HCT116 (cell line): ENCODE measurements around the gene CUX1. TPM values are rescaled to one million over a fixed set of nuclear protein-coding genes. Genes with fewer than 3 reads are reported as not detected.

Experiments
- ATAC-seq: fragments of 200-7000 bp; cut with Tn5 transposase; 2 replicates; pipeline ENCODE4 v1.9.1; 2020; ENCODE audit warnings: mild to moderate bottlenecking, moderate library complexity
- BruUV-seq: library from RNA; stranded (reverse); fragments of 400-500 nt; replicated peaks from 2 replicates; lab custom pipeline; 2021; lab: Mats Ljungman, UMichigan
- CTCF ChIA-PET: fragments of 300-600 bp; sonication (Branson Sonifier 250); formaldehyde crosslinking; loops from one replicate; lab custom pipeline; 2021; ENCODE audit warnings: antibody characterized with exemption; lab: Charles Lee
- POLR2A ChIA-PET: fragments of 300-600, 350-600 bp; sonication (Branson Sonifier 250); formaldehyde crosslinking; loops from one replicate; lab custom pipeline; 2021; ENCODE audit warnings: antibody characterized with exemption; lab: Charles Lee
- RAD21 ChIA-PET, 2 experiments: fragments of 300-600 bp; sonication (Branson Sonifier 250); formaldehyde crosslinking; loops; one replicate each; lab custom pipeline; 2023; ENCODE audit warnings: low total read pairs in 2 of 2; ENCODE audit not compliant: uncharacterized antibody in 2 of 2, unreplicated experiment in 2 of 2, low non-redundant PET in 1 of 2; lab: Charles Lee
- DNase-seq: peaks from one replicate; pipeline ENCODE4 v3.0.0-alpha.2; 2010; ENCODE audit warnings: low read depth, low spot score
- H2AFZ ChIP-seq: fragments of 200-600 bp; shearing (Covaris generic), sonication (generic); 2 replicates; pipeline ENCODE4 v1.6.1; 2017; ENCODE audit warnings: low read depth, mixed run types, mixed read lengths, antibody characterized with exemption, low read length; ENCODE audit not compliant: poor library complexity, severe bottlenecking
- H3K27ac ChIP-seq: 2 replicates; pipeline ENCODE4 v1.5.1; 2012; ENCODE audit warnings: low read depth, low read length
- H3K27me3 ChIP-seq: fragments of 200-600 bp; sonication (generic); 2 replicates; pipeline ENCODE4 v1.6.1; 2016; ENCODE audit warnings: mixed run types, low read length, mixed read lengths; ENCODE audit not compliant: insufficient read depth
- H3K36me3 ChIP-seq, 2 experiments: fragments of 200-500 bp in 1 of 2; fragments of 200-600 bp in 1 of 2; sonication (Bioruptor generic) in 1 of 2; sonication (generic) in 1 of 2; 2 replicates each; pipeline versions ENCODE4 v1.5.1 to v1.6.1; 2014 to 2016; ENCODE audit warnings: low read length in 2 of 2, inconsistent platforms in 1 of 2, mixed read lengths in 1 of 2, mixed run types in 1 of 2; ENCODE audit not compliant: insufficient read depth in 2 of 2, control insufficient read depth in 1 of 2
- H3K4me1 ChIP-seq, 2 experiments: fragments of 200-600 bp in 1 of 2; sonication (generic) in 1 of 2; 2 replicates each; pipeline versions ENCODE4 v1.5.1 to v1.6.1; 2012 to 2017; ENCODE audit warnings: low read length in 2 of 2, inconsistent platforms in 1 of 2, mild to moderate bottlenecking in 1 of 2, mixed read lengths in 1 of 2, mixed run types in 1 of 2, moderate library complexity in 1 of 2; ENCODE audit not compliant: insufficient read depth in 2 of 2, control insufficient read depth in 1 of 2
- H3K4me2 ChIP-seq: fragments of 200-600 bp; sonication (generic); 2 replicates; pipeline ENCODE4 v1.6.1; 2017; ENCODE audit warnings: mixed run types, low read length, mixed read lengths
- H3K4me3 ChIP-seq, 2 experiments: fragments of 200-600 bp in 1 of 2; sonication (generic) in 1 of 2; replicated peaks in 1 of 2; 2 replicates each; pipeline ENCODE4 v1.5.1; 2011 to 2016; ENCODE audit warnings: low read length in 2 of 2, control low read depth in 1 of 2, low read depth in 1 of 2, mild to moderate bottlenecking in 1 of 2, mixed read lengths in 1 of 2, mixed run types in 1 of 2
- H3K79me2 ChIP-seq: fragments of 200-600 bp; sonication (generic); 2 replicates; pipeline ENCODE4 v1.6.1; 2017; ENCODE audit warnings: mild to moderate bottlenecking, mixed run types, low read length, moderate library complexity, mixed read lengths; ENCODE audit not compliant: insufficient read depth
- H3K9ac ChIP-seq: fragments of 200-600 bp; sonication (generic); 2 replicates; pipeline ENCODE4 v1.6.1; 2016; ENCODE audit warnings: low read length, mixed read lengths
- H3K9me2 ChIP-seq: fragments of 200-600 bp; sonication (generic), shearing (Covaris generic); 2 replicates; pipeline ENCODE4 v1.6.1; 2017; ENCODE audit warnings: mixed run types, mild to moderate bottlenecking, moderate library complexity; ENCODE audit not compliant: insufficient read depth
- H3K9me3 ChIP-seq, 2 experiments: fragments of 200-500 bp in 1 of 2; fragments of 200-600 bp in 1 of 2; sonication (Bioruptor generic) in 1 of 2; sonication (generic) in 1 of 2; 2 replicates each; pipeline ENCODE4 v1.6.1; 2014 to 2017; ENCODE audit warnings: low read length in 2 of 2, mixed read lengths in 2 of 2, inconsistent platforms in 1 of 2, low read depth in 1 of 2, mild to moderate bottlenecking in 1 of 2, mixed run types in 1 of 2, moderate library complexity in 1 of 2; ENCODE audit not compliant: control insufficient read depth in 1 of 2, insufficient read depth in 1 of 2
- H4K20me1 ChIP-seq: fragments of 200-600 bp; sonication (generic), shearing (Covaris generic); 2 replicates; pipeline ENCODE4 v1.6.1; 2017; ENCODE audit warnings: mixed run types, mild to moderate bottlenecking, moderate library complexity; ENCODE audit not compliant: insufficient read depth
- EGR1 ChIP-seq: IDR thresholded peaks from 2 replicates; pipeline ENCODE4 v1.6.1; 2012; ENCODE audit warnings: low read depth
- EZH2 ChIP-seq: fragments of 200-600 bp; sonication (generic); IDR thresholded peaks from 2 replicates; pipeline ENCODE4 v1.6.1; 2017; ENCODE audit warnings: antibody characterized with exemption, mixed run types
- EZH2phosphoT487 ChIP-seq: fragments of 200-600 bp; IDR thresholded peaks from 2 replicates; pipeline ENCODE4 v1.6.1; 2018; ENCODE audit warnings: antibody characterized with exemption, borderline replicate concordance
- FOSL1 ChIP-seq: IDR thresholded peaks from 2 replicates; pipeline ENCODE4 v1.6.1; 2012; ENCODE audit warnings: low read depth
- JUND ChIP-seq: IDR thresholded peaks from 2 replicates; pipeline ENCODE4 v1.6.1; 2012
- MAX ChIP-seq: IDR thresholded peaks from 2 replicates; pipeline ENCODE4 v1.6.1; 2012
- POLR2A ChIP-seq: IDR thresholded peaks from 2 replicates; pipeline ENCODE4 v1.7.0; 2011; ENCODE audit warnings: borderline replicate concordance; ENCODE audit not compliant: insufficient read depth, insufficient read length; ENCODE audit errors: extremely low read depth
- RAD21 ChIP-seq: IDR thresholded peaks from 2 replicates; pipeline ENCODE4 v1.6.1; 2012; ENCODE audit warnings: low read depth, mild to moderate bottlenecking
- REST ChIP-seq: IDR thresholded peaks from 2 replicates; pipeline ENCODE4 v1.6.1; 2012; ENCODE audit warnings: low read depth
- SRF ChIP-seq: IDR thresholded peaks from 2 replicates; pipeline ENCODE4 v1.6.1; 2012; ENCODE audit warnings: low read depth
- TCF7L2 ChIP-seq: IDR thresholded peaks from 2 replicates; pipeline ENCODE4 v1.7.0; 2011; ENCODE audit warnings: borderline replicate concordance, inconsistent platforms; ENCODE audit not compliant: insufficient read depth, insufficient read length; ENCODE audit errors: extremely low read depth
- YY1 ChIP-seq: IDR thresholded peaks from 2 replicates; pipeline ENCODE4 v1.6.1; 2011; ENCODE audit warnings: low read length, low read depth, moderate library complexity, mild to moderate bottlenecking; ENCODE audit not compliant: insufficient replicate concordance; ENCODE audit errors: extremely low read depth
- ZBTB33 ChIP-seq: IDR thresholded peaks from 2 replicates; pipeline ENCODE4 v1.6.1; 2011; ENCODE audit warnings: mild to moderate bottlenecking, low read length, moderate library complexity; ENCODE audit not compliant: insufficient replicate concordance; ENCODE audit errors: extremely low read depth
- ZFX ChIP-seq: fragments of 450-650 bp; IDR thresholded peaks from 2 replicates; pipeline ENCODE4 v1.6.1; 2017
- ZNF274 ChIP-seq: fragments of 200-500 bp; sonication (Bioruptor generic); IDR thresholded peaks from 2 replicates; pipeline ENCODE4 v1.6.1; 2014; ENCODE audit warnings: mild to moderate bottlenecking, low read depth, low read length, inconsistent platforms
- intact Hi-C: fragments of 100-400 bp; cut with micrococcal nuclease; formaldehyde crosslinking; loops from 2 replicates; pipeline ENCODE4 v1.10.0; 2022
- total RNA-seq: library from RNA; stranded (reverse); gene quantifications from one replicate; pipeline ENCODE4 v1.2.1, GENCODE V29; 2021; ENCODE audit not compliant: unreplicated experiment
- TF ChIP-seq, protein P1 (sequence below): IDR thresholded peaks from 2 replicates; pipeline ENCODE4 v1.6.1; 2012
- TF ChIP-seq, protein P2 (sequence below), 3 experiments: fragments of 200-600 bp in 1 of 3; sonication (generic) in 1 of 3; IDR thresholded peaks in 2 of 3; conservative IDR thresholded peaks in 1 of 3; 2 replicates each; pipeline ENCODE4 v1.5.1; 2012 to 2017; ENCODE audit warnings: low read depth in 2 of 3, low read length in 2 of 3, antibody characterized with exemption in 1 of 3, borderline replicate concordance in 1 of 3, control low read depth in 1 of 3, mild to moderate bottlenecking in 1 of 3, mixed read lengths in 1 of 3, mixed run types in 1 of 3, moderate library complexity in 1 of 3; ENCODE audit not compliant: insufficient read depth in 1 of 3

The CUX1 gene
- total RNA-seq, 1 experiment from 2014 or later = 68.9 TPM

DNA sequence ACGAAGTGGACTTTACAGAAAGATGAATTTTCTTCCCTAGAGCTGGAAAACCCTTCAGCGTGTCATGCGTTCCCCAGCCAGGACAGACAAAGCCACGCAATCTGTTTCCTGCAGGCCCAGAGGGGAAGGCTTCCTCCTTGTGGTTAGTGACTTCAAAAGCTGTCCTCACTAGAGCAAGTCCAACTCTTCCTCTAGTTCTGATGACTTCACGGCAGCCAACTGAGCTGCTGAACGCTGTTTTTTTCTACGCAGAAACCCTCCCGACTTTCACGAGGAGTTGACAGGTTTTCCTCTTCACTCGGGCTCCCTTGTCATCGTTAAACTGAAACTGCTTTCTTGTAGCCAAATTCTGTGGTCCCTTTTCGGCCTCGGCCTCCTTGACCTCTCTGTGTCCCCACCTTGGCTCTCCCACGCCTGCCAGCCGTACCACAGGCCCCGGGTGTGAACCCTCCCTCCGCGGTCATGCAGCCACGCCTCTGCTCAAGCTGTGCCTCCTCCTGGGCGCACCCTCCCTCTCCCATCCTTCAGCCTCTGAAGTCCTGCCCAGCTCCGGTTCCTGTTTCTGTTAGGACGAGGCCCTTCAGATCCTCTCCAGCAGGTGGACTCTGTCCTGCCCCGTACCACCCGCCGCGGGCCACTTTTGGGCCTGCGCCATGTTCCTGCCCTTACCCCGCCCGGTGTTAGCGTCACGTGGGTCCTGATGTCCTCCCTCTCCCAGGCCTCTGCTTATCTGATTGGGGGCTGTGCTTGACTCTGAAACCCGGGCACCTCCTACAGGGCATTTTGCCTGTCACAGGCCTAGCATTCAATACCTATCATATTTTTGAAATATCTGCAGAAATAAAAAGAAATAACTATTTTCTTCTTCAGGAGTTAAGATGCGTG is 39.3 kb downstream of the CUX1 start:
- Histone ChIP-seq H3K9me2 (no peaks in the 10 kb centered on the region), H3K4me1 (peaks cover 22 to 52% of the 10 kb centered on the region in 2 experiments), H3K79me2 (peaks cover 81% of the 10 kb centered on the region), H4K20me1 (peaks cover 6% of the 10 kb centered on the region; the same call in 1 of the 2 replicates), H3K36me3 (no peaks in the 10 kb centered on the region), H2AFZ (no peak overlapping the region), H3K9me3 (no peaks in the 10 kb centered on the region), H3K27me3 (no peaks in the 10 kb centered on the region), H3K4me3 (peak overlapping the region; percentile 23 to 45), H3K4me2 (peak overlapping the region; percentile 77), H3K27ac (peak overlapping the region; percentile 69), H3K9ac (peak overlapping the region; percentile 60)
- intact Hi-C loops = loop anchor here (2.0 to 10.0 kb wide), 2 partner anchors 26 to 378 kb away; no protein-coding TSS in a partner anchor
- ATAC-seq (peak; percentile 95), DNase-seq (peak; percentile 97)
- TSS peak; percentile 91 for BruUV-seq
- CTCF ChIA-PET = interaction anchor here (0.6 to 1.8 kb wide), 8 partner anchors 14 to 314 kb away, joined by 3 to 8 read pairs (median 3); no protein-coding TSS in a partner anchor
- RAD21 ChIA-PET = interaction anchor here (0.6 to 1.3 kb wide), 3 partner anchors 96 to 391 kb away, joined by 3 to 4 read pairs (median 3); no protein-coding TSS in a partner anchor
- POLR2A ChIA-PET = no interaction called here
- TF ChIP-seq FOSL1 (no peak), EGR1 (peak; percentile 33; the same call in 1 of the 2 replicates), EZH2phosphoT487 (no peak), JUND (no peak), ZFX (no peak), ZBTB33 (no peak), SRF (no peak; the same call in 1 of the 2 replicates), REST (no peak), TCF7L2 (peak; percentile 77), ZNF274 (no peak), MAX (peak; percentile 84), POLR2A (no peak), YY1 (peak; percentile 83), EZH2 (no peak), RAD21 (peak; percentile 75)
- TF ChIP-seq, protein P1, sequence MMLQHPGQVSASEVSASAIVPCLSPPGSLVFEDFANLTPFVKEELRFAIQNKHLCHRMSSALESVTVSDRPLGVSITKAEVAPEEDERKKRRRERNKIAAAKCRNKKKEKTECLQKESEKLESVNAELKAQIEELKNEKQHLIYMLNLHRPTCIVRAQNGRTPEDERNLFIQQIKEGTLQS = no peak; the same call in 1 of the 2 replicates
- TF ChIP-seq, protein P2, sequence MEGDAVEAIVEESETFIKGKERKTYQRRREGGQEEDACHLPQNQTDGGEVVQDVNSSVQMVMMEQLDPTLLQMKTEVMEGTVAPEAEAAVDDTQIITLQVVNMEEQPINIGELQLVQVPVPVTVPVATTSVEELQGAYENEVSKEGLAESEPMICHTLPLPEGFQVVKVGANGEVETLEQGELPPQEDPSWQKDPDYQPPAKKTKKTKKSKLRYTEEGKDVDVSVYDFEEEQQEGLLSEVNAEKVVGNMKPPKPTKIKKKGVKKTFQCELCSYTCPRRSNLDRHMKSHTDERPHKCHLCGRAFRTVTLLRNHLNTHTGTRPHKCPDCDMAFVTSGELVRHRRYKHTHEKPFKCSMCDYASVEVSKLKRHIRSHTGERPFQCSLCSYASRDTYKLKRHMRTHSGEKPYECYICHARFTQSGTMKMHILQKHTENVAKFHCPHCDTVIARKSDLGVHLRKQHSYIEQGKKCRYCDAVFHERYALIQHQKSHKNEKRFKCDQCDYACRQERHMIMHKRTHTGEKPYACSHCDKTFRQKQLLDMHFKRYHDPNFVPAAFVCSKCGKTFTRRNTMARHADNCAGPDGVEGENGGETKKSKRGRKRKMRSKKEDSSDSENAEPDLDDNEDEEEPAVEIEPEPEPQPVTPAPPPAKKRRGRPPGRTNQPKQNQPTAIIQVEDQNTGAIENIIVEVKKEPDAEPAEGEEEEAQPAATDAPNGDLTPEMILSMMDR (IDR thresholded peaks at IDR 0.05 in 2 of 3, conservative IDR thresholded peaks at IDR 0.05 in 1 of 3; ENCODE audit: borderline replicate concordance in 1 of 3, insufficient read depth in 1 of 3, low read depth in 2 of 3, low read length in 2 of 3) = peak; percentile 28 to 64 (median 59); a peak in 4 of 6 replicates
